ENCODE measurements around the gene ACOX2. TPM values are rescaled to one million over a fixed set of nuclear protein-coding genes. Genes with fewer than 3 reads are reported as not detected.

The ACOX2 gene
- total and polyA plus RNA-seq, 2 of the 13 experiments (the other 11 are each of a cell fraction or from before 2014, with no cell fraction given), result 42.6 to 98.5 TPM

DNA sequence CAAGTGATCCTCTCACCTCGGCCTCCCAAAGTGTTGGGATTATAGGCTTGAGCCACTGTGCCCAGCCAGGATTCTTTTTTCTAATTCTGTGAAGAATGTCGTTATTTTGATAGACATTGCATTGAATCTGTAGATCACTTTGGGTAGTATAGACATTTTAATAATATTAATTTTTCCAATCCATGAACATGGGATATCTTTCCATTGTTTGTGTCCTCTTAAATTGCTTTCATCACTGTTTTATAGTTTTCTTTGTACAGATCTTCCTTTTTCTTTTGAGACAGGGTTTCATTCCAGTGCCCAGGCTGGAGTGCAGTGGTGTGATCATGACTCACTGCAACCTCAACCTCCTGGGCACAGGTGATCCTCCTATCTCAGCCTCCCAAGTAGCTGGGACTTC is 56.7 kb downstream of the ACOX2 start:
- Histone ChIP-seq H3K4me2 (ENCODE audit: low read depth, low read length) (no peak overlapping the region), H3K9ac (ENCODE audit: insufficient read depth, low read depth, low read length) (no peak overlapping the region), H3K4me3 (replicated peaks in 1 of 3; ENCODE audit: insufficient read depth in 1 of 3, low read depth in 2 of 3, low read length in 3 of 3) (no peak overlapping the region), H2AFZ (ENCODE audit: low read length) (no peak overlapping the region), H3K79me2 (ENCODE audit: insufficient read depth, low read length) (no peaks in the 10 kb centered on the region), H3K27me3 (ENCODE audit: control insufficient read depth in 1 of 2, insufficient read depth in 2 of 2, low read length in 2 of 2) (0 out of 5 replicates have a peak, but pooled peaks cover 0 to 2% of the 10 kb centered on the region in 2 experiments), H3K36me3 (replicated peaks in 1 of 2; ENCODE audit: control insufficient read depth in 1 of 2, insufficient read depth in 2 of 2, low read length in 2 of 2) (no peaks in the 10 kb centered on the region), H3K27ac (ENCODE audit: extremely low read length, insufficient read depth, low read length) (no peak overlapping the region), H4K20me1 (ENCODE audit: insufficient read depth, low read length) (no peaks in the 10 kb centered on the region), H3K4me1 (ENCODE audit: insufficient read depth, low read length) (peaks cover 53% of the 10 kb centered on the region), H3K9me3 (ENCODE audit: low read length) (no peaks in the 10 kb centered on the region)
- no peak for DNase-seq (ENCODE audit: low spot score)
- no peak for FAIRE-seq
- 22% methylated on average over 2 of the region's 2 CpGs for WGBS (ENCODE audit: low lambda C conversion rate)
- intact Hi-C loops (cut with micrococcal nuclease; ENCODE audit: unreplicated experiment) (no loop called here), in situ Hi-C loops (cut with HindIII; ENCODE audit: extremely low pct_ligation_motif_present, low pct_unique_long_range_greater_than_20kb) (no loop called here)
- ChIA-PET POLR2A (no interaction called here), CTCF (ENCODE audit: low intra/inter-chr PET ratio, low total read pairs) (no interaction called here)
- BruUV-seq (replicated peaks), result no TSS peak
- no peak for ATAC-seq
- TF ChIP-seq, protein P1, sequence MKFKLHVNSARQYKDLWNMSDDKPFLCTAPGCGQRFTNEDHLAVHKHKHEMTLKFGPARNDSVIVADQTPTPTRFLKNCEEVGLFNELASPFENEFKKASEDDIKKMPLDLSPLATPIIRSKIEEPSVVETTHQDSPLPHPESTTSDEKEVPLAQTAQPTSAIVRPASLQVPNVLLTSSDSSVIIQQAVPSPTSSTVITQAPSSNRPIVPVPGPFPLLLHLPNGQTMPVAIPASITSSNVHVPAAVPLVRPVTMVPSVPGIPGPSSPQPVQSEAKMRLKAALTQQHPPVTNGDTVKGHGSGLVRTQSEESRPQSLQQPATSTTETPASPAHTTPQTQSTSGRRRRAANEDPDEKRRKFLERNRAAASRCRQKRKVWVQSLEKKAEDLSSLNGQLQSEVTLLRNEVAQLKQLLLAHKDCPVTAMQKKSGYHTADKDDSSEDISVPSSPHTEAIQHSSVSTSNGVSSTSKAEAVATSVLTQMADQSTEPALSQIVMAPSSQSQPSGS (CRISPR knock-in tag; IDR thresholded peaks at IDR 0.05), result no peak
- no peak for TF ChIP-seq TERF1 (CRISPR knock-in tag; IDR thresholded peaks at IDR 0.05)
- no peak for TF ChIP-seq ZNF383 (CRISPR knock-in tag; IDR thresholded peaks at IDR 0.05; ENCODE audit: borderline replicate concordance)
- TF ChIP-seq ZNF816 (CRISPR knock-in tag; IDR thresholded peaks at IDR 0.05; ENCODE audit: borderline replicate concordance), result no peak
- TF ChIP-seq HOXA7 (CRISPR knock-in tag; IDR thresholded peaks at IDR 0.05), result no peak
- no peak for TF ChIP-seq ZNF687 (CRISPR knock-in tag; IDR thresholded peaks at IDR 0.05)
- TF ChIP-seq HDAC6 (IDR thresholded peaks at IDR 0.05; ENCODE audit: low read depth, low read length), result no peak
- TF ChIP-seq, protein P2, sequence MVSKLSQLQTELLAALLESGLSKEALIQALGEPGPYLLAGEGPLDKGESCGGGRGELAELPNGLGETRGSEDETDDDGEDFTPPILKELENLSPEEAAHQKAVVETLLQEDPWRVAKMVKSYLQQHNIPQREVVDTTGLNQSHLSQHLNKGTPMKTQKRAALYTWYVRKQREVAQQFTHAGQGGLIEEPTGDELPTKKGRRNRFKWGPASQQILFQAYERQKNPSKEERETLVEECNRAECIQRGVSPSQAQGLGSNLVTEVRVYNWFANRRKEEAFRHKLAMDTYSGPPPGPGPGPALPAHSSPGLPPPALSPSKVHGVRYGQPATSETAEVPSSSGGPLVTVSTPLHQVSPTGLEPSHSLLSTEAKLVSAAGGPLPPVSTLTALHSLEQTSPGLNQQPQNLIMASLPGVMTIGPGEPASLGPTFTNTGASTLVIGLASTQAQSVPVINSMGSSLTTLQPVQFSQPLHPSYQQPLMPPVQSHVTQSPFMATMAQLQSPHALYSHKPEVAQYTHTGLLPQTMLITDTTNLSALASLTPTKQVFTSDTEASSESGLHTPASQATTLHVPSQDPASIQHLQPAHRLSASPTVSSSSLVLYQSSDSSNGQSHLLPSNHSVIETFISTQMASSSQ (IDR thresholded peaks at IDR 0.05; ENCODE audit: low read depth), result no peak
- TF ChIP-seq, protein P2 (CRISPR knock-in tag; IDR thresholded peaks at IDR 0.05; ENCODE audit: borderline replicate concordance), result no peak
- TF ChIP-seq FOXA3 (CRISPR knock-in tag; IDR thresholded peaks at IDR 0.05), result no peak
- TF ChIP-seq TP53 (CRISPR knock-in tag; conservative IDR thresholded peaks at IDR 0.05), result no peak
- TF ChIP-seq ZNF740 (CRISPR knock-in tag; IDR thresholded peaks at IDR 0.05), result no peak
